Prostate gland (tissue), 2 donors: ENCODE measurements around the gene SUN5.

Experiments used
- POLR2A ChIP-seq: fragments of 450-650 bp; IDR thresholded peaks from one replicate; pipeline ENCODE4 v1.6.1; 2016; ENCODE audit warnings: antibody characterized with exemption, mild to moderate bottlenecking
- POLR2AphosphoS5 ChIP-seq: sonication (generic); formaldehyde crosslinking; IDR thresholded peaks from one replicate; pipeline ENCODE4 v1.6.1; 2017; ENCODE audit warnings: antibody characterized with exemption
- TF ChIP-seq, protein P1 (sequence below), 4 experiments: fragments of 200-600 bp in 2 of 4; fragments of 450-650 bp in 2 of 4; sonication (generic) in 2 of 4; IDR thresholded peaks; 1 replicate in 3 of 4; 2 replicates in 1 of 4; pipeline ENCODE4 v1.5.1; 2016 to 2019; ENCODE audit warnings: antibody characterized with exemption in 4 of 4, mild to moderate bottlenecking in 2 of 4, moderate library complexity in 2 of 4

GRCh38 chr20:33032555-33032954, 28.3 kb upstream of the SUN5 start:
- TF ChIP-seq, protein P1, sequence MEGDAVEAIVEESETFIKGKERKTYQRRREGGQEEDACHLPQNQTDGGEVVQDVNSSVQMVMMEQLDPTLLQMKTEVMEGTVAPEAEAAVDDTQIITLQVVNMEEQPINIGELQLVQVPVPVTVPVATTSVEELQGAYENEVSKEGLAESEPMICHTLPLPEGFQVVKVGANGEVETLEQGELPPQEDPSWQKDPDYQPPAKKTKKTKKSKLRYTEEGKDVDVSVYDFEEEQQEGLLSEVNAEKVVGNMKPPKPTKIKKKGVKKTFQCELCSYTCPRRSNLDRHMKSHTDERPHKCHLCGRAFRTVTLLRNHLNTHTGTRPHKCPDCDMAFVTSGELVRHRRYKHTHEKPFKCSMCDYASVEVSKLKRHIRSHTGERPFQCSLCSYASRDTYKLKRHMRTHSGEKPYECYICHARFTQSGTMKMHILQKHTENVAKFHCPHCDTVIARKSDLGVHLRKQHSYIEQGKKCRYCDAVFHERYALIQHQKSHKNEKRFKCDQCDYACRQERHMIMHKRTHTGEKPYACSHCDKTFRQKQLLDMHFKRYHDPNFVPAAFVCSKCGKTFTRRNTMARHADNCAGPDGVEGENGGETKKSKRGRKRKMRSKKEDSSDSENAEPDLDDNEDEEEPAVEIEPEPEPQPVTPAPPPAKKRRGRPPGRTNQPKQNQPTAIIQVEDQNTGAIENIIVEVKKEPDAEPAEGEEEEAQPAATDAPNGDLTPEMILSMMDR (IDR thresholded peaks at IDR 0.05): no peak
- no peak for TF ChIP-seq POLR2A
- TF ChIP-seq POLR2AphosphoS5: no peak
